ENCODE results near the gene KDM4C.
A peak's percentile ranks its signal among the peaks of the same experiment; 100 is the strongest.

- no peak for TF ChIP-seq CTCF (IDR thresholded peaks at IDR 0.05)
- TF ChIP-seq EZH2phosphoT487 (IDR thresholded peaks at IDR 0.05), result peak; percentile 43
Observed at GRCh38 chr9:6723881-6724420, 33.8 kb upstream of the KDM4C start.

Data from neural progenitor cell (in vitro differentiated cells).